ENCODE data around the gene IL18RAP.

Gene IL18RAP

DNA sequence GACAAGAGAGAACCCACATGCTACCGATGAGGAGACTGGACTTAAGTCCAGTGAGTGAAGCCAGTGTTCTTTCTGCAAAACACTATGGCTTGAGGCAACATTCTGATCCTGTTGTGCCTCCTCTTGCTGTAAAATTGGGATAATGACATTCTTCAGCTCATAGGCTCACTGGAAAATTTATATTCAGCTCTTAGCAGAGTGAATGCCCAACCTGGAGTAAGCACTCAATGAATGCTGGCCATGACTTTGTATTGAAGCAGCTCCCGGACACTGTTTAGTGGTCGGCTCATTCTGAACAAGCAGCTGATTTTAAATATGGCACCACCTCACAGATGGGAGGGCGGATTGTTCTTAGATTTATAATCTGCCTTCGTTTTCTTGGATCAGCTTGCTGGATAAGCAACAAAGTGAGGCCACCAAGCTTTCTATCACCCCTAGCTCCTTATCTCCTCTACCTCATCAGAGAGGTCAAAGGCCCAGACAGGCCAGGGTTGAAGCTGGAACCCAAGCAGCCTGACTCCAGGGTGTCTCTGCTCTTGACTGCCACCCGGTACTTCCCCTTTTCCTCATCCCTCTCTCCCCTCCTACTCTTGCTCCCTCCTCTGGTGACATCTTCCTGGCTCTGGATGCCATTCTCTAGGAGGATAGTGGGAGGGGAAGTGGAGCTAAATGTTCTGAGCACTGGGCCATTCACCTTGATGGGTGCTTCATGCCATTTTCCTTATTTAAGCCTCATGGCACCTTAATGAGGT, 61.5 kb downstream of the IL18RAP start:
- in situ Hi-C loops (cut with MboI; ENCODE audit: low pct_unique_long_range_greater_than_20kb, low sequenced_read_pairs), result no loop called here
- peak; percentile 31 for DNase-seq

DNA sequence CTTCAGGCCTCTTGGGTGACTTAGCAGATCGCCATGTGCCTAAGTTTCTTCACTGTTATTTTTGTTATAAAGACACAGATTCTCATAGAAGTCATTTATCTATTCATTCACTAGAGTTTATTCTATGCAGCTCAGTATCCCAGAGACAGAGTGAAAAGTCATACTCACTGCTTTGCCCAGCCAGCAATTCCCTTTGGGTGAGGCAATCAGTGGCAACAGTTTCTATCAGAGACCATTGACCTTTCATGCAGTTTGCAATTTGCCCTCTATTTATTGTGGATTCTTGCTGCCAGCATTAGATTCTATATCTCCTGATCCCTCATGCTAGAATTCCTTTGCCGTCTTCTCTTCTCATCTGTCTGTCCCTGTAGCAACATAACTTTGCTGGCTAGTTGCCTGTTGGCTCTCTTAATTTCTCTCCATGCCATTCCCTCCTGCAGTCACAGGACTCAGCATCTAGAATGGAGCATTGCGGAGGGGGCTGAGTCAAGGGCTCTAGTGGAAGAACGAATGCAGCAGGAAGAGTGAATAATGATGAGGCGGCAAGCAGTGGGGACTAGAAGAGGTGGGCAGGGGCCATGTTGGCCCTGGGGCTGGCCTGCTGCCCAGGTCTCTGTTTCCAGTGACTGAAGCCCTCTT, 62.3 kb downstream of the IL18RAP start:
- in situ Hi-C loops (cut with MboI; ENCODE audit: low pct_unique_long_range_greater_than_20kb, low sequenced_read_pairs), result no loop called here
- no peak for DNase-seq

DNA sequence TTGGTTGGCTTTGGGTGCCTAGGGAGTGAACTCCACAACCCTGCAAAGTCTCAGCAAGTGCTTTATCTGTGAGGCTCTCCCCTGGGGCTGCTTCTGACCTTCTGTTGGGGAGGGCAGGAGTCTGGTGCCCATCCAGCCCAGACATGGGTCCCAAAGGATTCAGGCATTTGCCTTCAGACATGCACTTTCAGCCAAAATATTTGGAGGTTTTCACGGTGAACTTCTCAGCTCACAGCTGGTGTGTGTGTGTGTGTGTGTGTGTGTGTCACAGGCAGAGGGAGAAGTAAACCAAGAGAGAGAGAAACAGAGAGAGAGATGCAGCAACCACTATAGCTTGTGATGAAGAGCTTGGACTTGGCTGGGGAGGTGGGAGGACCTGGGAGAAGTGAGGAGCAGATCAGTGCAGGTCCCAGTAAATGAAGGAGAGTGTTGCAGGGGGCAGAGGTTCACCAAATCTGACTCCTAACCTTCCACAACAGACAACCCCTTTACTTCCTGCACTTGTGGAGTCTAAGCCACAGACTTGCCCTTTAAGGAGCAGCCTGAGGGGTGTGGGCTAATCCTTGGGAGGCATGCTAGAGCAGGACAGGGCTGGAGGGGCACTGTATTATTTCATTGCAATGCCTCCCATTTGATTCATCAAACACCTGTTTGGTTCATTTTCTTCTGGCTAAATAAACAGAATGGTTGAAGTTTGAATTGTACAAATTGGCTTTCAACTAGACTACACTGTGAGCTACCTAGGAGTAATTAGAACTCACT, 64.2 kb downstream of the IL18RAP start:
- DNase-seq, result no peak
- in situ Hi-C loops (cut with MboI; ENCODE audit: low pct_unique_long_range_greater_than_20kb, low sequenced_read_pairs), result no loop called here

DNA sequence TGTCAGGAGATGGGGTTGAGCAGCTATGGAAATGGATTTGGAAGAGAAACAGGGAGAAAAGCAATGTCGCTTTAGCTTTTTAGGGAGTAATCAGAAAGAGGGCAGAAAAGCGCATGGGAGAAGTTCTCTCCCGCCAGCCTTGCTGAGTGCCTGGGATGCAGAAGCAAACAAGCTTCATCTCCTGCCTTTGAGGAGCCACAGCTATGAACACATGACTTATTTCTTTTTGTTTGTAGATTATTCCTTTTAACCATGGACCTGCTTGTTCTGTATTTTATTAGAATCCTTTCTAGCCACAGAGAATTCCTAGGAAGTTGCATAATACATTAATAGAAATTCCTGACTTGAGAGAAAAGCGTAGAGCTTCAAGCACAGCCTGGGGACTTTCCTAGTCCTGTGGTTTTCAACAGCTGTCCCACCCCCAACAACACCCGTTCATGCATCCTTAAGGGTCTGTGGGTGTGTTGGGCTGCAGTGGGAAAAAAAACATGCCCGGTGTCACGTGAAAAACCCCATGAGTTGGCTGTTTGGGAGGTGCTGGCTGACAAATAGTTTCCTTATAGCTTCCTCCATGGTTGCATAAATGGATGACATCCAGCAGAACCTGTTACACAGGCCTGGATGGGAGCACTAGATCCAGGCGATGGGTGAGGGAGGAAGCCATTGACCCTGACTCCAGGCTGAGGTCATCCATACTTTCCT, 65.0 kb downstream of the IL18RAP start:
- peak; percentile 37 for DNase-seq
- in situ Hi-C loops (cut with MboI; ENCODE audit: low pct_unique_long_range_greater_than_20kb, low sequenced_read_pairs), result no loop called here

DNA sequence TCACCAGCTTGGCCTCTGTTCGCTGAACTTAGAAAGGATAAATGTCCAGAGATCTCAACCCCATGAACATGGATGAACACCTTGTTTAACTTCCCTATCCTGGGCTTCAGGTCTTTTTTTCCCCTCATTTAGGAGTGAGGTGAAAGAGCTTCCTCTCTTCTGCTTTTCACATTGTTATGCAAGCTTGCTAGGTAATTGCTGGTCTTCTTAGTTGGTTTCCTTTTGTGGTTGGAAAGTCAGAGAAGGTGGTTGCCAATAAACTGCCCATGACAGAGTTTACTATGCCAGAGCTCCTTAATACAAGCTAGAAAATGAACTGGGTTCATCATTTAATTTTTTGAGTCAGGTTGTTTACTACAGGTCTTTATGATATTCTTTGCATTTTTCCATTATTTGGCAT, 66.7 kb downstream of the IL18RAP start:
- in situ Hi-C loops (cut with MboI; ENCODE audit: low pct_unique_long_range_greater_than_20kb, low sequenced_read_pairs), result no loop called here
- peak; percentile 88 for DNase-seq

DNA sequence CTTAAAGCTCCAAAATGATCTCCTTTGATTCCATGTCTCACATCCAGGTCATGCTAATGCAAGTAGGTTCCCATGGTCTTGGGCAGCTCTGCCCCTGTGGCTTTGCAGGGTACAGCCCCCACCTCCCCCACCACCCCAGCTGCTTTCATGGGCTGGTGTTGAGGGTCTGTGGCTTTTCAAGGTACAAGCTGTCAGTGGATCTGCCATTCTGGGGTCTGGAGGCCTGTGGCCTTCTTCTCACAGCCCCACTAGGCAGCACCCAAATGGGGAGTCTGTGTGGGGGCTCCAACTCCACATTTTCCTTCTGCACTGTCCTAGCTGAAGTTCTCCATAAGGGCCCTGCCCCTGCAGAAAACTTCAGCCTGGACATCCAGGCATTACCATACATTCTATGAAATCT, 69.0 kb downstream of the IL18RAP start:
- in situ Hi-C loops (cut with MboI; ENCODE audit: low pct_unique_long_range_greater_than_20kb, low sequenced_read_pairs), result no loop called here
- DNase-seq, result no peak

DNA sequence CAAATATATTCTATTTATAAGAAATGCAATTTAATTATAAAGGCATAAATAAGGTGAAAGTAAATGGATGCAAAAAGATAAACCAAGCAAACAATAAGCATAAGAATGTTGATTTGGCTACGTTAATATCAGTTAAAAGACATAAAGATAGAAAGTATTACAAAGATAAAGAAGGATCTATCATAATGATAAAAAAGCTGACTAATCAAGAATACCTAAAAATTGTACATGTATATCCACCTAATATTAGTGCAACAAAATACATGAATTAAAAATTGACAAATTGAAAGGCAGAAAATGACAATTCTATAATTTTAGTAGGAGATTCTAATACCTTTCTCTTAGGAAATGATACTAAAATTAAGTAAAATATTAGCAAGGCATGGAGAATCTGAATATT, 71.6 kb downstream of the IL18RAP start:
- in situ Hi-C loops (cut with MboI; ENCODE audit: low pct_unique_long_range_greater_than_20kb, low sequenced_read_pairs), result no loop called here
- no peak for DNase-seq

DNA sequence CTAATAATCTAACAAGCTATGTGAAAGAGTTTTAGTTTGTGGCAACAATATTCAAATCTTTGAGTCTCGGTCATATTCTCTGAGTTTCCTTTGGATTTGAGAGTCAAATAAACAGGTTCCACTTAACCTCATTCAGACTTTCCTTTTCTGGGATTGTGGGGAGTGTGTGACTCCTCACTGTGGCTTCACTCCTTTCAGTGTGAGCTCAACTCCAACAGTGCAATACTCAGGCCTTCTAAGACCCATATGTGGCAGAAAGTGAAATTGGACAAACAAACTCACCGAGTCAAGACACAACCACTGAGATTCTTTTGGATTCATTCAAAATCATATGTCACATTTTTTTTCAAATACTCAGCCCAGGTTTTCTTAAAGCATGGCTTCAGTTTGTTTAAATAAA, 75.5 kb downstream of the IL18RAP start:
- no peak for DNase-seq
- in situ Hi-C loops (cut with MboI; ENCODE audit: low pct_unique_long_range_greater_than_20kb, low sequenced_read_pairs), result no loop called here

DNA sequence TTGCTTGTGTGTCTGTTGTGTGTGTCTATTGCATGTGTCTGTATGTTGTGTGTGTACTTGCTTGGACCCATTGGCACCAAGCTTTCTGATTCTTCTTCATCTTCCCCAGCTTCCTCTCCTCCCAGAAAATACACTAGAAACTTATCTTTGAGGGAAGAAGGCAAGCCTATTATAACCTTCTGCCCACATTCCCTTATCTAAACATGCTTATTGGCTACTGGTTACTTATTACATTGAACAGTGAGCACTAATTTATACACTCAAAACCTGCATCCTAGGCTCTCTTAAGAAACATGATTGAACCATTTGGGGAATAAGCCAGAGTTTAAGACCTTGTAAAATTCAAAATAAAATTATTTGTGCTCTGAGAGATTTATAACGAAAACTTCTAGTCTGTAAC, 76.6 kb downstream of the IL18RAP start:
- DNase-seq, result no peak

More for the DNA sequence above, 76.6 kb downstream of the IL18RAP start:
- in situ Hi-C loops (cut with MboI; ENCODE audit: low pct_unique_long_range_greater_than_20kb, low sequenced_read_pairs), result no loop called here

All from KBM-7 (cell line).